Stimulated activated CD8-positive, alpha-beta memory T cell treated with anti-CD3 and anti-CD28 coated beads, Interleukin-7, amount 100 ng/mL, for 1 hour (primary cell): ENCODE measurements around the gene ROBO1.

ENCODE experiments used
- DNase-seq, 2 donors: peaks; one replicate each; pipeline ENCODE4 v3.0.0-alpha.2; 2020; ENCODE audit warnings: low read depth in 2 of 2

Gene ROBO1

GRCh38 chr3:78978037-78978436 lies 789.8 kb downstream of the ROBO1 start:
- no peak for DNase-seq

- no peak for DNase-seq
These were observed 790.7 kb downstream of the ROBO1 start for GRCh38 chr3:78977073-78977472.

- DNase-seq: no peak
These were observed 791.6 kb downstream of the ROBO1 start for GRCh38 chr3:78976200-78976599.

GRCh38 chr3:78974181-78974790 lies 793.5 kb downstream of the ROBO1 start:
- DNase-seq: no peak

GRCh38 chr3:78972617-78973301 lies 795.0 kb downstream of the ROBO1 start:
- DNase-seq: no peak

- no peak for DNase-seq
These were observed 797.1 kb downstream of the ROBO1 start for GRCh38 chr3:78970656-78971055.

GRCh38 chr3:78969483-78969882 lies 798.3 kb downstream of the ROBO1 start:
- DNase-seq: no peak

GRCh38 chr3:78967061-78967460 lies 800.7 kb downstream of the ROBO1 start:
- DNase-seq: no peak

- DNase-seq: no peak
These were observed 804.0 kb downstream of the ROBO1 start for GRCh38 chr3:78963771-78964170.

- DNase-seq: no peak
These were observed 810.3 kb downstream of the ROBO1 start for GRCh38 chr3:78957456-78957855.

GRCh38 chr3:78951342-78951945 lies 816.4 kb downstream of the ROBO1 start:
- DNase-seq: no peak

- no peak for DNase-seq
These were observed 826.2 kb downstream of the ROBO1 start for GRCh38 chr3:78941587-78941986.

GRCh38 chr3:78940626-78941025 lies 827.2 kb downstream of the ROBO1 start:
- DNase-seq: no peak

- no peak for DNase-seq
These were observed 827.7 kb downstream of the ROBO1 start for GRCh38 chr3:78940128-78940527.

- no peak for DNase-seq
These were observed 830.3 kb downstream of the ROBO1 start for GRCh38 chr3:78937475-78937874.

- no peak for DNase-seq
These were observed 840.0 kb downstream of the ROBO1 start for GRCh38 chr3:78927759-78928158.

- DNase-seq: no peak
These were observed 841.3 kb downstream of the ROBO1 start for GRCh38 chr3:78926523-78926922.

GRCh38 chr3:78924711-78925110 lies 843.1 kb downstream of the ROBO1 start:
- DNase-seq: no peak

- no peak for DNase-seq
These were observed 848.6 kb downstream of the ROBO1 start for GRCh38 chr3:78919021-78919755.

- DNase-seq: no peak
These were observed 849.3 kb downstream of the ROBO1 start for GRCh38 chr3:78918361-78919020.

- DNase-seq: no peak
These were observed 850.3 kb downstream of the ROBO1 start for GRCh38 chr3:78917536-78917935.

GRCh38 chr3:78913711-78914110 lies 854.1 kb downstream of the ROBO1 start:
- no peak for DNase-seq
